Measurements from ENCODE around the gene CABLES1.

DNA sequence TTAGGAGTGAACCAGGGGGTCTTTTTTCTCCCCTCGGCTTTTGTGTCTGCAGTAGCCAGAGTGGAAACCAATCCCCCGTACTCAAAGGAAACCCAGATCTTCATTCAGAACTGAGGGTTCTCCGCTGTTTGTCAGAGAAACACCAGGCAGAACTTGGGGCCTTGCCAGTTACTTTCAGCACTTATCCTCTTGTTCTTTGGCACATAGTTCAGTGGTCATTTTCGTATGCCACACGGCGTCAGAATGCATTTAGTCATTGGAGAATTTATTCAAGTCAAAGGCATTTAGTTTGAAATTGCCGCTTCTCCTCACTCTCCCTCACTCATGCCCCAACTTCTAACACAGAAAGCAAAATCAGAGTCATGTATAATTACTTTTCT lies 102.9 kb downstream of the CABLES1 start:
- no peak for TF ChIP-seq ARNT (IDR thresholded peaks at IDR 0.05)
- TF ChIP-seq TARDBP (IDR thresholded peaks at IDR 0.05), result no peak
- TF ChIP-seq BHLHE40 (IDR thresholded peaks at IDR 0.05; ENCODE audit: borderline replicate concordance), result no peak
- no peak for TF ChIP-seq SP1 (IDR thresholded peaks at IDR 0.05)
- no peak for TF ChIP-seq FOXM1 (IDR thresholded peaks at IDR 0.05; ENCODE audit: borderline replicate concordance)
- no peak for TF ChIP-seq HDGF (IDR thresholded peaks at IDR 0.05; ENCODE audit: borderline replicate concordance)
- no peak for TF ChIP-seq FOXK2 (IDR thresholded peaks at IDR 0.05)
- no peak for TF ChIP-seq NFRKB (IDR thresholded peaks at IDR 0.05)
- TF ChIP-seq ZNF384 (IDR thresholded peaks at IDR 0.05), result no peak
- no peak for TF ChIP-seq FOXA1 (IDR thresholded peaks at IDR 0.05)
